ENCODE measurements around the gene RHOU.
"Not testable (repeated sequence)": the region's sequence is repeated elsewhere in the genome, so short reads cannot be mapped to it uniquely, and the experiment has no call there.

The RHOU gene

DNA sequence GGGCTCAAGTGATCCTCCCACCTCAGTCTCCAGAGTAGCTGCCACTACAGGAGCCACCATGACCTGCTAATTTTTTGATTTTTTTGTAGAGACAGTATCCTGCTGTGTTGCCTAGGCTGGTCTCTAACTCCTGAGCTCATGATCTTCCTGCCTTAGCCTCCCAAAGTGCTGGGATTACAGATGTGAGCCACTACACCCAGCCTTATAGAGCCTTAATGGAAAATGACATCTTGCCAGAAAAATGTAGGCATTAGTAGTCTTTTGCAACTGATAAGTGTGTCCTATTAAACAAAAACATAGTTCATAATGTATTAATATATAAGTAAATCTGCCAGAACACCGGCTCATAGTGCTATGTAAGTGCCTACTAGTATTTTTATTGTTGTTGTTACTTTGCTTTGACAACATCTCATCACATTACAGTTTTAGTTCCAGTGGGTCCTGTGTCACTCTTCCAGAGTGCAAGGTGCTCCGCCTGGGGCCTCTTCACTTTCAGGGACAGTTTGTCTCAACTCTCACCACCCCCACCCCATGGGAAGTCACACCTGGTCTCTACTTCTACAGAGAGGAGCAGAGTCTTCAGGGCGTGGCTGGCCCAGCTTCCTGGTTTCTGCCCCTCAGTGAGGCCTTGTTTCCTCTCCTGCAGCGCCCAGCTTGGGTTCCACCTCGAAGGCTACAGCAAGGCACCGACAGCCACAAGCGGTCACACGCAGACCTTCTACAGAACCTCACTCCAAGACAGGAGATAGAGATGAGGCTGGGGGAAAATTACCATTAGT lies 30.1 kb downstream of the RHOU start:
- no peak for DNase-seq

DNA sequence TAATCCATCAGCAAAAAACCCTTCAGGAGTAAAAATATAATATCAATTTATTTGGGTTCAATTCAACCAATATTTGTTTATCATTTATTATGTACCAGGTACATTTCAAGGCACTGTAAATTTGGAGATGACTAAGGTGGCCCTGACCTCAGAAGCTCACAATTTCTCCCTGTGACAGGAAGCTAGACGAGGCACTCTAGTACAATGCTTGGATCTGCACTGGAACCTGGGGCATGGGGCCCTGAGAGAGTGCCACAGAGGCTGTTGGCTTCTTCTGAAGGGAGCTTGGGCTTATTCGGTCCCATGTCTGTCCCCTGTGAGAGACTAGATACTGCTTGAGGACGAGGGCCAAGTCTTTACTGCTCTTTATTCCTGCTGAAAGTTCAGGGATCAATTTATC lies 31.5 kb downstream of the RHOU start:
- no peak for DNase-seq

DNA sequence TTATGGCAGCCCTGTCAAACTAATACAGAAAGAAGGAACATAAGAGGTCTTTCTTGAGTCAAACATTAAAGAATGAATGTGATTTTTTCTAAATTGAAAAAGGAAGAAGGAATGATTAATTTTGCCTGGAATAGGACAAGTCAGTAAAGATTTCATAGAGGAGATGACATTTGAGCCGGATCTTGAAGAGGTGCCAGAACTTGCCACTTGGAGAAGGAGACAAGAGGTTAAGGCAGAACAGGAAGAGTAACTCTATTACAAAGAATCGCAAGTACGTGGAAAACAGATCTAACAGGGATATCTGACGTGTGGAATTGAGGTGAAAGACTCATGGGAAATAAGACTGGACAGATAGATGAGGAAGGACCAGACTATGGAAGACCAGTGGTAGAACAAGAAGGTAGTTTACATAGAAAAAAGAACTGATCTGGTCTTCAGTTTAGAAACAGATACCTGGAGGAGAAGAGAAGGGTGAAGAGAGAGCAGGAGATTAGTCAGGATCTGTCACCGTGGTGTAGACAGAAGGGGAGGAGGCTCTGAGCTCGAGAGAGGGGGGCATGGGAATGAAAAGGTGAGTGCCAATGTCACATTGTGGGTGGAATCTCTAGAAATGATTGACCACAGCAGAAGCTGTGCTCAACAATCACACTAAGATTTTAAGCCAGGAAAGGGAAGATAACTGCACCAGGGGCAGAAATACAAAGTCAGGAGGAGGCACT lies 32.5 kb downstream of the RHOU start:
- DNase-seq, result no peak

DNA sequence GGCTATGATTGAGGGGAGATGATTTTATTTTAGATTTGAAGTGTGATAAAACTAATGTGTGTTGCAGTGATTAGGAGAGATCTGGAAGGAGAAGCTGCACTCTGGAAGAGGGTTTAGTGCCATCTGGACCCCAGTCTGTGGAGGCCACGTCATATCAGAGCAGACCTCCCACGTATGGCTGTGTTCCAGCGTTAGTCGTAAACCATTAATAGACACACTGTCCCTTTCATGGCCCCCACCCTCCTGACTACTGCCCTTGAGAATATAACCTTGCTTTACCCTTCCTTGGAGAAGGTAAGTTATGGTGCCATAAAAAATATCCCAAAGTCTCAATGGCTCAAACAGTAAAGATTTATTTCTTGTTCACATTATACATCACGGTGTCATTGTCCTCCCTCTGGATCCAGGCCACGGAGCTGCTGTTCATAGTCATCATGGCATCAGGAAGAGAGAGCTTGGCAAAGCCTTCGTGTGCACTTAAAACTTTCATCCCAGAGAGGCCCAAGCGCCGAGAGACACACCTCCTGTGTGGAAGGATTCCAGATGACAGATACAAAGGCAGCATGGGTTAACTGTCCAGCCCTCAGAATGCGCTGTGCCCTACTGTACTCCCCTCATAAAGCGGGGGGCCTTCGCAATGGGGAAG lies 33.2 kb downstream of the RHOU start:
- no peak for DNase-seq

DNA sequence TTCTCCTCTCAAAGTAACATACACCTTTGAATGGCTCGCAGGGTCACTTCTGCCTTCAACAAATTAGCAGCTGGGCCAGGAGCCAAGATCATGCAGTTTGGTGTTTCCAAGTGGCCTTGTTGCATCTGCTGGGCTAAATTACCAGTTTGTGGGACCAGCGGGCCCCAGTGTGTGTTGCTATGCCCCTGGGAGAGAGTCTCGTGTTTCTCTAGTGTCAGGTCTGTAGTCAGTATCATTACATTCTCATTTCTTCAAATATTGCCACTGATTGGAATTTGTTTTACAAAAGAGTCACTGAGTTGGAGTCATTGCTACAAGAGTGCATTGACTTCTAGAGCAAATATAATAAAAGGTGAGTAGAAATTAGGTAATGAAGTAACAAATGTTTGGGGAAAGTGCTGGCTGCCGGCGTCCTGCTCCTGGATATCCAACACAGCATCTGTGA lies 35.5 kb downstream of the RHOU start:
- DNase-seq, result no peak

DNA sequence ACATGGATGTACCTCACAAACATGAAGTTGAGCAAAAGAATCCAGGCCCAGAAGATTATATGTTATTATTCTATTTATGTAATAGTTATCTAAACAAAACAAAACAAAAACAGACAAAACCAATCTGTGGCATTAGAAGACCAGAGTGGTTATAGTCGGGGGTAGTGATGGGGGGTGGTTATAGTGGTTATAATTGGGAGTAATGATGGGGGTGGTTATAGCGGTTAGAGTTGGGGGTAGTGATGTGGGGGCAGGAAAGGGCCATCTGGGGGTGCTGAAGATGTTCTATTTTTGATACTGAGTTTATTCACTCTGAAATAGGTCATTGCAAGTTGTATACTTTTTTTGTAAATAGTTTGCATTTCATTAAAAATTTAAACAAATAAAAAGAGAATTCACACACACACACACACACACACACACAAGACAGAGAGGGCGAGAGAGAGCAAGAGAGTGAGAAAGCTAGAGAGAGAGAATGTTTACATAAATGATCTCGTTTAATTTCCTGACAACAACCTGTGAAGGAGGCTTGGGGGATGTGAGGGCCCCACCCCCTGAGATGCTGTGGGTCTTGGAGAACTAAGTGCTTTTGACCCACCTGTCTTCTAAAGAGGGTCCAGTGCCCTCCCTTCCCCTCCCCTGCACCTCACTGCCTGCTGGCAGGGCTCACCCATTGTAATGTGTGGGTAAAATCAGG lies 37.4 kb downstream of the RHOU start:
- DNase-seq, result no peak

DNA sequence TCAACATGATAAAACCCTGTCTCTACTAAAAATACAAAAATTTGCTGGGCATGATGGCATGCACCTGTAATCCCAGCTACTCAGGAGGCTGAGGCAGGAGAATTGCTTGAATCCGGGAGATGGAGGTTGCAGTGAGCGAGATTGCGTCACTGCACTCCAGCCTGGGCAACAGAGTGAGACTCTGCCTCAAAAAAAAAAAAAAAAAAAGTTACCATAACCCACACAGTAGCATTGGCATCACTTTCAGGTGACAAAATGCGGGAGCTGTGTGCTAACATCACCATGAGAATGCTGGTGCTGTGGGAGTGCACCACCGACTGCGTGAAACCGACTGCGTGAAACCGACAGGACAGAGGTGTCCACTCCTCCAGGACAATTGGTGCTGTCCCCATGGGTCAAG lies 40.7 kb downstream of the RHOU start:
- DNase-seq, result not testable (repeated sequence)

DNA sequence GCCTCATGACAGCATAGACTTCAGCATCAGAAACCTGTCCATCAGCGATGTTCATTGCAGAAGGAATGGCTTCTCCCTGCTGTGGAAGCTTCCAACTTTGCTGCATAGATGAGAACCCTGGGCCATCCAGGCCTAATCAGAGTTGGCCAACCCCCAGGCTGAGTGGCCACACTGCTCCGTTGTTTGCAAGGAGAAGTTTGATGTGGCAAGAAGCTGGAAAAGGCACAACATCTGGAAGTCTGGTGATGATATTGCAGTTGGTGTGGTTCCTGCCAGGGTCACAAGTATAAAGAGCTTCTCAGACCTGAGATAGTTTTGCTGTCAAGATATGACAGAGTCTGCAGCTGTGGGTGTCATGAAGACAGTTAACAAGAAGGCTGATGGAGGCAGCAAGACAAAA lies 41.2 kb downstream of the RHOU start:
- no peak for DNase-seq

DNA sequence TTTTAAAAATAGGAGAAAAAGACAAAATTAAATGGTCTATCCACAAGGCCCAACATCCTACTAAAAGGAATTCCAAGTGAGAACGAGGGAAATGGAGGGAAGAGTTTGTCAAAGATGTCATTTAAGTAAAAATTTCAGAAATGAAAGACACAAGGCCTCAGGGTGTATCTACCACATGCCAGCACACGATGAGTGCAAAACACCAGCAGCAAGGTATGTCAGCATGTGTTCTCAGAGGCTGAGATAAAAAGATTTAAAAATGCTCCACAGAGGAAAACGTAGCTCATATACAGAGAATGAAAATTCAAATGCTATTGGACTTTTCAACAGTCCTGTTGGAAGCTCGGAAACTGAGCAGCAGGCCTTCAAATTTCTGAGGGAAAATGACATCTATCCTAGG lies 42.0 kb downstream of the RHOU start:
- DNase-seq, result no peak

DNA sequence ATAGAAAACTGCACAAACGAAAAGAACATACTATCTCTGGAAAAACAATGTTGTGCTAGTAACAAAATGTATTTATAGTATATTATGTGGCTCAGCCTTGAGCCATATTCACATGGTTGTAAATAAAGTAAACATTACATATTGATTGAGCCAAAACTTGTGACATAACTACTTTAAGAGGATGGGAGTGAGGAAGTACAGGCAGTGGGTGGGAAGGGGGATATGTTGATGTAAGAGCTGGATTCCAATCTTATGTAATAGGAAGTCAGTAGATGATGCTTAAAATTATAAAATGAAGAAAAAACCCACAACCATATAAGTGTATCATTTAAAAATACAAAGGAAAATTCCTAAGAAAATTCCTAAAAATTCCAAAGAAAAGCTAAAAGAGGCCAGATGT lies 42.7 kb downstream of the RHOU start:
- DNase-seq, result peak; percentile 67

DNA sequence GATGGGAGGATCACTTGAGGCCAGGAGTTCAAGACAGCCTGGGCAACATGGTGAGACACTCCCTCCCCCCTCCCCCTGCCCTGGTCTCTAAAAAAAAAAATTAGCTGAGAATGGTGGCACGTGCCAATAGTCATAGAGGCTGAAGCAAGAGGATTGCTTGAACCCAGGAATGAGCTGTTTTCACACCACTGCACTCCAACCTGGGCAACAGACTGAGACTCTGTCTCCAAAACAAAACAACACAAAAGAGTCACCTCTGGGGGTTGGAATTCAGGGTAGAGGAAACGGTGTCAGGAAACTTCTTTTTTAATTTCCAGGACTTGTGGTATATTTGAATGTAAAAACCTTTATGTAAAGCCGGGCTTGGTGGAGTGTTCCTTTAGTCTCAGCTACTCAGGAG lies 43.2 kb downstream of the RHOU start:
- DNase-seq, result no peak

DNA sequence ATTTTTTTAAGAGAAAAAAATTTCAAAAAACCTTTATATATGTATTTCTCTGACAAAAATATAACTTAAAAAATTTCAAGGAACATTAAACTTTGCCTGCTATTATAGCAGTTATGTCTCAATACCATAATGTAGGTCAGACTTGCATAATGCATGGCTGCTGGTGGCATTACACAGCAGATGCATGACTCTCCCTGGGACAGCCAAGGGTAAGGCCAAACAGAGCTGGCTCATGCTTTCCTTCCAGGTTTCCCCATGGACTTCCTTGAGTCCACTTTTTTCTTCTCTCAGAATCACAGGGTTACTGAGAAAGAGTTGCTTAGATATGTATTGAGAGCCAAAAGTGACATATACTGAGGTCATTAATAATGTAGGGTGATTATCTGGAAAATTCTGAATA lies 43.7 kb downstream of the RHOU start:
- DNase-seq, result peak; percentile 91

DNA sequence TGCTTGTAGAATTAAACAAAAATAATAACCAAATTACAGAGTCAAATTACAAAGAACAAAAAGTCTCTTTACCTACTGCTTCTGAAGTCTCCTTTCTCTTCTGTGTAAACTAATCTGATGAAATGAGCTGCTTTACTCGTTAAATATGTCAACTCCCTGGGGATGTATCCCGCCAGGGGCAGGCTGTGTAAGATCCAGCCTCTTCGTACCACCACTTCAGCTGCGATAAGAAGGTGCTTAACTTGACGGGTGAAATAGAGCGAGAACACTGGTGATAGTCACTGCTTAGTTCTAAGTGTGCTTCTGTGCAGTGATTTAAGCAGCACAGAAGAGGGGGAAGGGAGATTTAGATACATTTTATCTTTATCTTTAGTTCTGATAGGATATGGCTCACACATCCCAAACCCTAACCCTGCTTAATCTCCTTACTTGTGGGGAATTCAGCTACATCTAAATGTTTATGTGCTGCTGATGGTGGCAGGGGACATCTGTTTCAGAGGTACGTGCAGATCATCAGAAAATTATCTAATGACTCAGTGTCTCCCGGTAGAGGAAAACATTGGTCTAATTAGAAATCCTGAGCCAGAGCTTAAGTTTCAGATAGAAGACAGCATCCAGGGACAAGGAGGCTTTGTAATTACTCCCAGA lies 46.0 kb downstream of the RHOU start:
- DNase-seq, result no peak

DNA sequence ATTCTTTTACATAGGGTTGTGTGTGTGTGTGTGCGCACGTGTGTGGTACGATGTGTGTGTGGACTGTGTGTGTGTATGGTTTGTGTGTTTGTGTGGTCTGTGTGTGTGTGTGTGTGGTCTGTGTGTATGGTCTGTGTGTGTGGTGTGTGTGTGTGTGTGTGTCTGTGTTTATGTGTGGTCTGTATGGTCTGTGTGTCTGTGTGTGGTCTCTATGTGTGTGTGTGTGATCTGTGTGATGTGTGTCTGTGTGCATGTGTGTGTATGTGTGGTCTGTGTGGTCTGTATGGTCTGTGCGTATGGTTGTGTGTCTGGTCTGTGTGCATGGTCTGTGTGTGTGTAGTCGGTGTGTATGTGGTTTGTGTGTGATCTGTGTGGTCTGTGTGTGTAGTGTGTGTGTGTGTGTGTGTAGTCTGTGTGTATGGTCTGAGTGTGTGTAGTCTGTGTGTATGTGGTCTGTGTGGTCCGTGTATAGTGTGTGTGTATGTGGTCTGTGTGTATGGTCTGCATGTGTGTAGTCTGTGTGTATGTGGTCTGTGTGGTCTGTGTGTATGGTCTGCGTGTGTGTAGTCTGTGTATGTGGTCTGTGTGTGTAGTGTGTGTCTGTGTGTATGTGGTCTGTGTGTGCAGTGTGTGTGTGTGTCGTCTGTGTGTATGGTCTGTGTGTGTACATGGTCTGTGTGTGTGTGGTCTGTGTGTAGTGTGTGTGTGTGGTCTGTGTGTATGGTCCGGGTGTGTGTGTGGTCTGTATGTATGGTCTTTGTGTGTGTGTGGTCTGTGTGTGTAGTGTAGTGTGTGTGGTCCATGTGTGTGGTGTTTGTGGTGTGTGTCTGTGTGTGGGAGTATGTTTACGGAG lies 46.8 kb downstream of the RHOU start:
- no peak for DNase-seq

DNA sequence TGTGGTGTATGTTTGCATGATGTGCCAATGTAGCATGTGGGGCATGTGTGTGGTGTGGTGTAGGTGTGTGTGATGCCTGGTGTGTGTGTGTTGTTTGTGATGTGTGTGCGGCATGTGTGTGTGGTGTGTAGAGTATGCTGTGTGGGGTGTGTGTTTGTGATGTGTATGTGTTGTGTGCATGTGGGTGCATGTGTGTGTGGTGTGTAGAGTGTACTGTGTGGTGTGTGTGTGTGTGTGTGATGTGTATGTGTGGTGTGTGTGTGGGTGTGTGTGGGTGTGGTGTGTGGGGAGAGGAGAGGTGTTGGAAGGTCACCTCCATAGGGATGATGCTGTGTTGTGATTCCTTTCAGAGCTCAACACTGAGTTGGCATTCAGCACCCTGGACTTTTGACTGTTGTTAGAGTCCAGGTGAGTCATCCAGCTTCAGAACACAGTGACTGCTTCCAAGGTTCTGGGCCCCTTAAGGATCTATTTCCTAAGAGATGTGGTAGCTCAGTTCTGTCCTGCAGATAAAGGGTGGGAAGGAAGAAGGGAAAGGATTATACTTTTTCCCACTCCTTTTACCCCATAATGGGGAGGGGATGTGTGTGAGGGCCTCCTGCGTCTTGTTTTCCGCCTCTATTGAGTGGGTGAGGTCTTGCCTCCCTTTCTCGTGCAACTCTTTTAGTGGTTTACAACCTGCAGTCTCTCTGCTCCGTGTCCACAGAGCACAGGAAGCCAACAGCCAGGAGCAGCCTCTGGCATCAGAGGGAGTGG lies 47.6 kb downstream of the RHOU start:
- DNase-seq, result no peak

DNA sequence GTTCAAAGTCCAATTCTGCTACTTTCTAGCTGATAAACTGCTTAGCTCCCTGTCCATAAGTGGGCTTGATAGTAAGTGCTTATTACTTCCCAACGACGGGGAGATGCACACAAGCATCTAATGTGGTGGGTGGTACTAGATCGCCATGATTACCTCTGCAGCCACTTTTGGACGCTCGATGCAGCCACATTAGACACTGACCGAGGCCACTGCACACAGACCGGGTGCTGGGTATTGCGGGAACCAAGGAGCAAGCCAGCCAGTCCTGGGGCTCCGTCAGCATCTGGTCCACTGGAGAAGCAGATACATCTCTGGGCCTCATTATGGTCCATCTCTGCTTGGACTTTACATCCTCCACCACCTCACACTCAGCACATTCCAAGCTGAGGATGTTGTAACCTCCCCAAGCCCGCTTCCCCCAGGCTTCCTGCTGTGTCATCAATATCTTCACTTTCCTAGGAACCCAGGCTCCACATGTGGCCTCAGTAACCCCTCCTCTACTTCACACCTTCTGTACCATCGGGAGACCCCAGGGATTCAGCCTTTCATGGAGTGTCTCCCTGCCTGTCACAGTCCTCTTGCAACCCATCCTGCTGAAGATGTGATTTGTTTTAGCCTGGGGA lies 48.2 kb downstream of the RHOU start:
- DNase-seq, result no peak

DNA sequence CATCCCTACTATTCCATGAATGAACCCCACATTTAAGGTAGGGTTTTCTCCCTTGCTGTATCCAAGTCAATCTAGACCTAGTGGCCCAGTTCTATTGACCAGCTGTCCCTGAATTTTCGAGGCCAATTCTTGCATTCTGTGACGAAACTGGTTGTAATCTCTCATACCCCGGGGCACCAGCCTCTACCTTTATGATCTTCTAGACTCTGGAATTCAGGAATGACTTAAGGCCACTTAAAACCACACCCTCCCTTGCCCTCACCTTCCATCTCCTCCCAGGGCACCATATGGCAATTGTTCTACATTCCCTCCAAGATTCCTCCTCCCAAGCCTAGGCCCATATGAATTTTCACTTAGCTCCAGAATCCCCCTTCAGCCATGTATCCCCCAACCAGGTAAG lies 48.9 kb downstream of the RHOU start:
- no peak for DNase-seq

DNA sequence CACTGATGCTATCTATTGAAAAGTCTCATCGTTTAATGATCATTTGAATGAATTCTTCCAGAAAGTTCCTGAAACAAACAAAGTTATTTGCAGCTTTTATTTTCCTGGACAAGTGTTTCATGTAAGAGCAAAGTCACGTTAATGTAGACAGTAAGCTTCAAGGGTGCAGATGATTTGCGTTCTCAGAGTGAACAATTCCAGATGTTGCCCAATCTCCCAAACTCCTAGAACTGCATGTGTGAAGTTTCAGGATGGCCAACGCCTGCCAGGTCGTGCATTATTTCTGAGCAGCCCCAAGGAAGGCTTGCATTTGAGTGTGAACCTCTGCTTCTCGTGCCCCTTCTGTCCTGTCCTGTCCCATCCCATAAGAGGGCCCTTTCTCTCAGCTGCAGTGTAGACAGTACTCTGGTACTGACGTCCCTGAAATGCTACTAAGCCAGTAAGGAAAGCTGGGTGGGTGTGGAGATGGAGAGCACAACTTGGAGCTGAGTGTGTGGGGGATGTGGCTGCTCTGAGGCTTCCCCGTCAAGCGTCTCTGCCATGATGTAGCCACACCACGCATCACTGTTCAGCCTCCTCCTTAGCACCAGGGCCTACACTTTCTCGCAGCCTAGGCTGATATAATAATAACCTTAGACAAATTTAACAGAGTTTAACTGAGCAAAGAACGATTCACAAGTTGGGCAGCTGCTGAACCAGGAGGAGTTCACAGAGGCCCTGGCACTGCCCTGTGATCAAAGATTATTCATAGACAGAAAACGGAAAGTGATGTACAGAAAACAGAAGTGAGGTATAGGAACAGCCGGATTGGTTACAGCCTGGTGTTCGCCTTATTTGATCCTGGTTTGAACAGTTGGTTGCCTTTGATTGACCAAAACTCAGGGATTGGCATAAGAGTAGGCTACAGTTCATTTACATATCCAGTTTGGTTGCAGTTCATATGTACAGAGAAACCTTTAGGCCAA lies 50.4 kb downstream of the RHOU start:
- peak; percentile 57 for DNase-seq

DNA sequence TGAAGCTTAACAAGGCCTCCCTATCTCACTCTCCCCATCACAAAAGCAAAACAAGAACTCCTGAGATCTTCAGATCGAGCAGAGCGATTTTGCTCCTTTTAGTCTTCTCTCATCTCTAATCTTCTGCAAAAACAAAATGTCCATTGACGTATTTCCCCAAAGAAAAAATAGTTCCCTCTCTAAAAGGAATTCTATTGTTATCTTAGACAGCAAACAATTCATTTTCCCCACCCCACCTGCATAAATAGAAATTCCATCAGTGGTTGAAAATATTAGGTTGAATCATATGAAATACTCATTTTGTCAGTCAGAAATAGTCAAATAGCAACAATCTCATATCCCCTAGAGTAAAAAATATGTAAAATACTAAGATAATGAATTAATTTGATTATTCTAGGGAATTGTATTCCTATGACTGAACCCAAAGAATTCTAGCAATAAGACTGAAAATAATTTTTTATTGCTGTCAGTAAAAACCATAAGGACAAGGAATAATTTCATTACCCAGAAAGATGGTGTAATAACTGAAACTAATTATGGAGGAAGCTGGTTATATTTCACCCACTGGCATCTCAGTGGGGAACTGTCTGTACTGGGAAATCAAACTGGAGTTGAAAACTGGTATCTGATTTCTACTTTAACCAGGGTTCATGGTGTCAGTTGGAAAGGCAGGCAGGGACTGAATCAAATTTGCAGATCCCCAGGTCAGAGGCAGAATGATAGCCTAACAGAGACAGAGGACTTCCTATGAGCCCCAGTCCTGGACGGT lies 51.3 kb downstream of the RHOU start:
- DNase-seq, result peak; percentile 55

Data from suppressor macrophage treated with lipopolysaccharide for 4 hours (primary cell).